Choroid plexus epithelial cell (primary cell): ENCODE data around the gene AUTS2.

Experiments
- DNase-seq: peaks from one replicate; pipeline ENCODE4 v3.0.0-alpha.2; 2010; ENCODE audit warnings: low read depth
- H3K4me3 ChIP-seq: 2 replicates; pipeline ENCODE4 v1.5.1; 2011; ENCODE audit warnings: low read depth, mild to moderate bottlenecking, control low read depth, low read length, moderate library complexity
- CTCF ChIP-seq: conservative IDR thresholded peaks from 2 replicates; pipeline ENCODE4 v1.5.1; 2011; ENCODE audit warnings: low read depth, mild to moderate bottlenecking, control low read depth, inconsistent platforms, low read length, moderate library complexity

AUTS2 gene

GRCh38 chr7:70756789-70757188 is 1158.5 kb downstream of the AUTS2 start:
- TF ChIP-seq CTCF, result no peak
- no peak for DNase-seq
- no peak overlapping the region for H3K4me3 ChIP-seq

- TF ChIP-seq CTCF, result no peak
- DNase-seq, result no peak
- no peak overlapping the region for H3K4me3 ChIP-seq
Measured at GRCh38 chr7:70758646-70759045, 1160.4 kb downstream of the AUTS2 start.

GRCh38 chr7:70759674-70760073 is 1161.4 kb downstream of the AUTS2 start:
- H3K4me3 ChIP-seq, result no peak overlapping the region
- TF ChIP-seq CTCF, result no peak
- no peak for DNase-seq

GRCh38 chr7:70761711-70762328 is 1163.5 kb downstream of the AUTS2 start:
- no peak for DNase-seq
- no peak for TF ChIP-seq CTCF
- no peak overlapping the region for H3K4me3 ChIP-seq

- no peak for DNase-seq
- no peak for TF ChIP-seq CTCF
- H3K4me3 ChIP-seq, result no peak overlapping the region
Measured at GRCh38 chr7:70762696-70763095, 1164.4 kb downstream of the AUTS2 start.

GRCh38 chr7:70763961-70764691 is 1165.9 kb downstream of the AUTS2 start:
- no peak for DNase-seq
- TF ChIP-seq CTCF, result no peak
- no peak overlapping the region for H3K4me3 ChIP-seq
